Measurements from ENCODE around the gene SYNM.

The SYNM gene

DNA sequence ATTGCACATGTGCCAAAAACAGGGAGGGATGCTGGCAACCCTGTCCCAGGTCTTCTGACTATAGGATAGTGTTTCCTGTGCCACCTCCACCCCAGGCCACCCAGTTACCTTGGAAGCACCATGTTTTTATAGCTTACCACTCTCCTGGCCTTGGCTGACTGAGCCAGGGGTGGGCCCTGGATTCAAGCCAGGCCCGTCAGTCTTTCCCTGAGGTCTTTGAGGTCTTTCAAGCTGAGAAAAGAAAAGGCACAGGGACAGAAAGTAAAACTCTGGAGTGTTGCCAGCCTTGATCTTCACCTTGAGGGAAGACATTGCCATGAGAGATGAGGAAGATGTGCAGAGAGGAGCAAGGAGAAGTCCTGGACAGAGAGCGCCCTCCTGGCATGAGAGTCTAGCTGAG lies 46.3 kb downstream of the SYNM start:
- TF ChIP-seq POLR2AphosphoS5 (IDR thresholded peaks at IDR 0.05; ENCODE audit: low read depth, low read length) (no peak), TAF1 (IDR thresholded peaks at IDR 0.05; ENCODE audit: borderline replicate concordance, low read depth, low read length) (no peak), POLR2A (IDR thresholded peaks at IDR 0.05; ENCODE audit: low read depth, low read length) (no peak)
- DNase-seq (ENCODE audit: insufficient read length) (no peak), FAIRE-seq (no peak)

GRCh38 chr15:99153026-99153535 lies 48.2 kb downstream of the SYNM start:
- no peak for FAIRE-seq
- DNase-seq (ENCODE audit: insufficient read length), result no peak
- TF ChIP-seq TAF1 (IDR thresholded peaks at IDR 0.05; ENCODE audit: borderline replicate concordance, low read depth, low read length) (no peak), POLR2AphosphoS5 (IDR thresholded peaks at IDR 0.05; ENCODE audit: low read depth, low read length) (no peak), POLR2A (IDR thresholded peaks at IDR 0.05; ENCODE audit: low read depth, low read length) (no peak)

DNA sequence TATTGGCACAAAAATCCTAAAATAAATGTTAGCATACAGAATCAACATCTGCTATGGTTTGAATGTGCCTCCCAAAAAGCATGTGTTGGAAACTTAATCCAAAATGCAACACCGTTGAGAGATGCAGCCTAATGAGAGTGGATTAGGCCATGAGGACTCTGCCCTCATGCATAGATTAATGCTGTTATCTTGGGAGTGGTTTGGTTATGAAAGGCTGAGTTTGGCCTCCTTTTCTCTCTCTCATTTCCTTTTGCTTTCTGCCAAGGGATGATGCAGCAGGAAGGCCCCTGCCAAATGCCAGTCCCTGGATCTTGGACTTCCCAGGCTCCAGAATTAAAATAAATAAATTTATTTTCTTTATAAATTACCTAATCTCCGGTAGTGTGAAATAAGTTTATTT lies 49.4 kb downstream of the SYNM start:
- no peak for DNase-seq (ENCODE audit: insufficient read length)
- TF ChIP-seq TAF1 (IDR thresholded peaks at IDR 0.05; ENCODE audit: borderline replicate concordance, low read depth, low read length), result no peak
- TF ChIP-seq POLR2AphosphoS5 (IDR thresholded peaks at IDR 0.05; ENCODE audit: low read depth, low read length), result no peak
- no peak for TF ChIP-seq POLR2A (IDR thresholded peaks at IDR 0.05; ENCODE audit: low read depth, low read length)
- FAIRE-seq, result no peak

DNA sequence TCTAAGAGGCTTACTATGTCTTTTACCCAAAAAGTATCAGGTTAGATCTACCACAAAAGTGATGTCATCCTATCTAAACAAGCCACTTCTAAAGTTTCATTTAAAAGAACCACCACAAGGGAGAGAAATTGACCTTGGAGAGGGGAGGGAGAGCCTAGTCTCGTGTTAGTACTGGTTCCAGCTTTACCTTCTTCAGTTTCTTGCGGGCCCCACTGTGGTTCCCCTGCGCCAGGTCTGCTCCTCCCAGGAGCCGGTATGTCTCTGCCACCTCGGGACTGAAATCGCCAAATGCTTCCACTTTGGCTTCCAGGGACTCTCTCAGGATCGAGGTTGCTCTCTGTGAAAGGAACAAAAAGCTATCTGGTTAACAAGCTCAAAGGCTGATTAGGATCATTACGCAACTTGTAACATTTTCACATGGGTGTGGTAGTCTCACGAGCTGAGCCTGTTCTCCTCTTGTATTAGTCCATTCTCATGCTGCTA lies 51.1 kb downstream of the SYNM start:
- DNase-seq (ENCODE audit: insufficient read length), result no peak
- FAIRE-seq, result no peak
- no peak for TF ChIP-seq TAF1 (IDR thresholded peaks at IDR 0.05; ENCODE audit: borderline replicate concordance, low read depth, low read length)

DNA sequence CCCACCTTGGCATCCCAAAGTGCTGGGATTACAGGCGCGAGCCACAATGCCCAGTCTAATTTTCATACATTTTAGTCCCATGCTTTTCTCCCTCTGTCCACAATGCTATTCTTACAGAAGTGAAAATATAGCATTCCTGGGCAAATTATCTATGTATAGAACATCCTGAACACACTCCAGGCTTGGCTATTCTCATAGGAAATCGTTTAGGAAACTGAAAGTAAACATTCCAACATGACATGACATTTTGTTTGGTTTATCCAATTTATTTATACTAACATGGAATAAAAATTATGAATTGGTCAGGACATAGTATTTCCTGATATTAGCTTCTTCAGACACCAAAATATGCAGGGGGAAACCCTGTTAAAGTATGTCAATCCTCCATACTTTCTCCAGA lies 52.6 kb downstream of the SYNM start:
- no peak for TF ChIP-seq TAF1 (IDR thresholded peaks at IDR 0.05; ENCODE audit: borderline replicate concordance, low read depth, low read length)
- TF ChIP-seq POLR2AphosphoS5 (IDR thresholded peaks at IDR 0.05; ENCODE audit: low read depth, low read length), result no peak
- TF ChIP-seq POLR2A (IDR thresholded peaks at IDR 0.05; ENCODE audit: low read depth, low read length), result no peak
- no peak for FAIRE-seq

DNA sequence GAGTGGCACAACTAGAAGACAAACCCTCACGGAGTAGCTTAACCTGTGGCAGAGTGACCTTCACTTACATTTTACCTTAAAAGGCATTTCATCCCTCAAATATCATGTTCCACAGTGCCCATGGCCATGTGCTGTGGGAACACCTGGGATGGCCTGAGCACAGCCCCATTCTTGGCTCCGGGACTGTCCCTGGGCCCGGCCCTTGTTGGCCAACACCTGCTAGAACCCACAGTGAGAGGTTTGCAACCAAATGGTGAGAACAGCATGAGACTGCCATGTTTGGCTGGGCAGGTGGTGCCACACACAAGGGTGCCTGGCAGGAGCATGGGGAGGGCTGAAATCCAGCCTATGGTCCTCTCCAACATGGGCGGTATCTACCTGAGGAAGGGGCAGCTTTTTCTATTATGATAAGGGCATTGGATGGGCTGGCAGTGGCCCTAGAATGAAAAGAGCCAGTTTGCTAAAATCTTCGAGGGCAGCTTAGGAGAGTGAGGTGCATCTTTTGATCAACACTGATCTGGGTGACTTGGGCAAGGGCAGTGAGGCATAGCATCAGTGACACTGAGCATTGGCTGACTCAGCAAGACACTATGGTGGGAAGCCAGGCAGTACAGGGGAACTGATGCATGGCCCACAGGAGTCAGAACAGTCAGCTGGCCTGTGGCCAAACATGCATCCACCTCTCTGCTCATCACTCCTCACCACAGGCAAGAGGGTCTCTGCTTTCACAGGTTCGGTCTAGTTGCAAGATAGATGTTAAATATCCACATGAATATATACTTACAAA lies 53.9 kb downstream of the SYNM start:
- TF ChIP-seq TAF1 (IDR thresholded peaks at IDR 0.05; ENCODE audit: borderline replicate concordance, low read depth, low read length) (no peak), POLR2A (IDR thresholded peaks at IDR 0.05; ENCODE audit: low read depth, low read length) (no peak), POLR2AphosphoS5 (IDR thresholded peaks at IDR 0.05; ENCODE audit: low read depth, low read length) (no peak)
- DNase-seq (ENCODE audit: insufficient read length) (no peak), FAIRE-seq (no peak)

More for the DNA sequence above, 52.6 kb downstream of the SYNM start:
- no peak for DNase-seq (ENCODE audit: insufficient read length)

- DNase-seq (ENCODE audit: insufficient read length), result no peak
- FAIRE-seq, result no peak
- TF ChIP-seq POLR2A (IDR thresholded peaks at IDR 0.05; ENCODE audit: low read depth, low read length), result no peak
- no peak for TF ChIP-seq TAF1 (IDR thresholded peaks at IDR 0.05; ENCODE audit: borderline replicate concordance, low read depth, low read length)
- no peak for TF ChIP-seq POLR2AphosphoS5 (IDR thresholded peaks at IDR 0.05; ENCODE audit: low read depth, low read length)
These were observed 58.6 kb downstream of the SYNM start for GRCh38 chr15:99163271-99164062.

DNA sequence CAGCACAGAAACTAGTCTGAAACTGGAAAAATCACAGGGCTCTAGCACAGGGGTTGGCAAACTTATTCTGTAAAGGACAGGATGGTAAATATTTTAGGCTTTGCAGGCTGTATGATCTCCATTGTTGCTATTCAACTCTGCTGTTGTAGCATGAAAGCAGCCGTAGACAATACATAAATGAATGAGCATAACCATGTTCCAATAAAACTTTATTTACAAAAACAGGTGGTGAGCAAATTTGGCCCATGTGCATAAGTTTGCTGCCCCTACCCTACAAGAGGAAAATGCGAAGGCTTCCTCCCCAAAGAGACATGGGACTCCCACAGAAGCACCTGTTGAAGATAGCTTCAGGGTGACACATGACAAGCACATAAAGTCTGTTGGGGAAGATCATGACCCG lies 59.2 kb downstream of the SYNM start:
- FAIRE-seq, result no peak
- no peak for DNase-seq (ENCODE audit: insufficient read length)

GRCh38 chr15:99165020-99165790 lies 60.3 kb downstream of the SYNM start:
- DNase-seq (ENCODE audit: insufficient read length) (no peak), FAIRE-seq (no peak)
- TF ChIP-seq TAF1 (IDR thresholded peaks at IDR 0.05; ENCODE audit: borderline replicate concordance, low read depth, low read length) (no peak), POLR2A (IDR thresholded peaks at IDR 0.05; ENCODE audit: low read depth, low read length) (no peak), POLR2AphosphoS5 (IDR thresholded peaks at IDR 0.05; ENCODE audit: low read depth, low read length) (no peak)

More for the DNA sequence above, 59.2 kb downstream of the SYNM start:
- TF ChIP-seq POLR2A (IDR thresholded peaks at IDR 0.05; ENCODE audit: low read depth, low read length) (no peak), POLR2AphosphoS5 (IDR thresholded peaks at IDR 0.05; ENCODE audit: low read depth, low read length) (no peak), TAF1 (IDR thresholded peaks at IDR 0.05; ENCODE audit: borderline replicate concordance, low read depth, low read length) (no peak)

GRCh38 chr15:99165956-99166689 lies 61.2 kb downstream of the SYNM start:
- TF ChIP-seq POLR2AphosphoS5 (IDR thresholded peaks at IDR 0.05; ENCODE audit: low read depth, low read length) (no peak), TAF1 (IDR thresholded peaks at IDR 0.05; ENCODE audit: borderline replicate concordance, low read depth, low read length) (no peak), POLR2A (IDR thresholded peaks at IDR 0.05; ENCODE audit: low read depth, low read length) (no peak)
- no peak for FAIRE-seq
- no peak for DNase-seq (ENCODE audit: insufficient read length)
